ENCODE measurements around the gene SPATA21.
"Not testable (repeated sequence)": the region's sequence is repeated elsewhere in the genome, so short reads cannot be mapped to it uniquely, and the experiment has no call there.

Gene SPATA21, protein sequence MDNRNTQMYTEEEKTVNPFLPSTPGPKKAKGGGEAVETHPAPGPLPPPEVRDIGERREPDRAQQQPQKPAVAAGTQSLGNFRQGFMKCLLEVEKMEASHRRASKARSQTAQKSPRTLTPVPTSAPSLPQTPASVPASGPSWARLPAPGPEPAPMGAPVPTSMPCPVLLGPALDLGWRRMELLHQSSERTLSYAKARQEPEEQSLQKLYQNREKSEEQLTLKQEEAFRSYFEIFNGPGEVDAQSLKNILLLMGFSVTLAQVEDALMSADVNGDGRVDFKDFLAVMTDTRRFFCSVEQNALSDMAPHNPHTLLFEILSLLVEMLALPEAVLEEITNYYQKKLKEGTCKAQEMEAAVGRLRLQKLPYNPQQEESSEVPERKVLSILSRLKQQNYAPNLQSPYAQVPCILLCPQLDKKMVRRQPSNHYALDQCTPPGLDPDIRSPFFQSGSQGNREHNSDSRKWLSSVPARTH

DNA sequence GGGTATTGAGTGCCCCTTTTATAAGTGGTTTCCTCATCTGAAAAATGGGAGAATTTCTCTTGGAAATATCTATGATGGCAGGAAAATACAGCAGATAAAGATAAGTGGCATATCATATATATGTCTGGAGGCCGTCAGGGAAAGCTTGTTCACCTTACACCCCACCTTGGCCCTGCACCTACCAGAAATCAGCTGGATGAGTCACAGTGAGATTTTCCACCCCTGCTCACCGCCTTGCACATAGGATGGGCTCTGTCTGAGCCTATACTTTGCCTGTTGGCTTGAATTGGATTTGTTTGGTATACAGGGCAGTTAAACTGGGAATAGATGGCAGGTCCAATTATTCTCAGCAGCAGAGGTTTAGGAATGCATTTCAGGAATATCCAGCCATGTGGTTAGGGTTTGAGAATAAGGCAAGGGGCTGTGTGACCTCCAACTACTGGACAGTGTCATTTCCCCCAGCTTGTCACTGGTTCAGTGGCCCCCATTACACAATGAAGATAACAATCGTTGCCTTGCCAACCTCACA is at the start of gene SPATA21:
Gene SPATA21, minus strand, starts transcription at position 479 of the 529 bp plus-strand sequence. CDS start 6,053 bp downstream, outside the sequence.
- no peak for DNase-seq (ENCODE audit: low spot score)

DNA sequence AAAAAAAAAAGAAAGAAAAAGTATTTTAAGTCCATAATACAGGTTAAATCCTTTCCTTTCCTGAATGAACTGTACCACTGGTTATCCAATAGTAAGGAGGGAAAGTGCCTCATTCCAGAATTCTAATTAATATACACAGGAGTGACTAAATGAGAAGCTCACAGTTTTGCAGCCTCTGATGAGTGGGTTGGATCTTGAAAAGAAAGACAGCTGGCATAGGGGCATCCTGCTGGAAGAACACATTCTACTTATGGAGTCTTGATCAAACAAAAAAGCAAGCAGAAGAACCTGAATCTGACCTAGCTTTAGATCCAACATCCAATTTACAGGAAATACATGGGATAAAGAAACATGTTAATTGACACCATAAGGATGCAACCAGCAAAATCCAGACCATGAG is 49.8 kb upstream of the SPATA21 start:
- not testable (repeated sequence) for DNase-seq (ENCODE audit: low spot score)

DNA sequence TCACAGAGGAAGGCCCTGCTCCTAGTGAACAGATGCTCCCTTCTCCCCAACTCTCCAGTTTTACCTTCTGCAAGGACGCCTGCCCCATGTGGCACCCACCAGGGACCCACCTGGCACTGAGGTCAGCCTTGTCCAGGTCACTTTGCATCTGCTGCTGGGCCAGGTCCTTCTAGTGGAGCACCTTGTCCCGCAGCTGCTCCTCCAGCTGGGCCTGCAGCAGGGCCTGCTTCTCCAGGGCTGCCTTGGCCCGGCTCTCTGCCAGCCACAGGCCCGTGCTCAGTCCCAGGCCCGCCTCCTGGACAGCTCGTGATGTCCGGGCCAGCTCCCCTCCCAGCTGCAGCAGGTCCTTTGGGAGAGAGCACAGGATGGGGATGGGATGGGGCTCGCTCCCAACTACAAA is 49.1 kb upstream of the SPATA21 start:
- DNase-seq (ENCODE audit: low spot score) = not testable (repeated sequence)

DNA sequence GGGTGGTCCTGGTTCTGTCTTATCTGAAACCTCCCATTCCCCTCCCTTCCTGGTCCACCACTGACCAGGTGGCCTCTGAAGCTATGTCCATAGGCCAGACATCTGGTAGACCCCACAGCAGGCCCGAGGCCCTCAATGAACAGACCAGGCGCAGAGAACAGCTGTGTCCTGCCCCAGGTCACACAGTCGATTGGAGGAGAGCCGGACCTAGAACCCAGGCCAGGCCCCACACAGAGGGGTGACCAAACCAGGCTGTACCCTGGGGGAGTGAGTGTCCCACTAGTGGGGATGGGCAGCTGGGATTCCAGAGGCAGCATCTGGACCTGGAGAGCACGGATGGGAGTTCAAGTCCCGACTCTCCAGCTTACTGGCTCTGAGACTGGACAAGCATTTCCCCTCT is 47.7 kb upstream of the SPATA21 start:
- DNase-seq (ENCODE audit: low spot score) = no peak

DNA sequence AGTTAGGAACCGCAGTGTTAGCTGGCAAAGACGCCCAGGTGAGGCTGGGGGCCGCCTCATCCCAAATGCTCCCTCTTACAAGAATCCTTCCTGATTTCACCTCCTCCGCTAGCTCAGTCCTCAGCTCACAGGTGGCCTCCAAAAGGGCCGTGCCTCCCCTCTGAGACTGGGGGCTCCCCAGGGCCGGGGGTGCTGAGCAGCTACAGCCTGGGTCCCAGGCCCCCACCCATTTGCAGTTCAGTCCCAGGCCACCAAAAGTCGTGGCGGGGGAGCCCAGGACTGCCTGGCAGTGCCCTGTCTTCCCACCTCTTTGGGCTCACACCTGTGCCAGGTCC is 47.2 kb upstream of the SPATA21 start:
- DNase-seq (ENCODE audit: low spot score) = no peak

DNA sequence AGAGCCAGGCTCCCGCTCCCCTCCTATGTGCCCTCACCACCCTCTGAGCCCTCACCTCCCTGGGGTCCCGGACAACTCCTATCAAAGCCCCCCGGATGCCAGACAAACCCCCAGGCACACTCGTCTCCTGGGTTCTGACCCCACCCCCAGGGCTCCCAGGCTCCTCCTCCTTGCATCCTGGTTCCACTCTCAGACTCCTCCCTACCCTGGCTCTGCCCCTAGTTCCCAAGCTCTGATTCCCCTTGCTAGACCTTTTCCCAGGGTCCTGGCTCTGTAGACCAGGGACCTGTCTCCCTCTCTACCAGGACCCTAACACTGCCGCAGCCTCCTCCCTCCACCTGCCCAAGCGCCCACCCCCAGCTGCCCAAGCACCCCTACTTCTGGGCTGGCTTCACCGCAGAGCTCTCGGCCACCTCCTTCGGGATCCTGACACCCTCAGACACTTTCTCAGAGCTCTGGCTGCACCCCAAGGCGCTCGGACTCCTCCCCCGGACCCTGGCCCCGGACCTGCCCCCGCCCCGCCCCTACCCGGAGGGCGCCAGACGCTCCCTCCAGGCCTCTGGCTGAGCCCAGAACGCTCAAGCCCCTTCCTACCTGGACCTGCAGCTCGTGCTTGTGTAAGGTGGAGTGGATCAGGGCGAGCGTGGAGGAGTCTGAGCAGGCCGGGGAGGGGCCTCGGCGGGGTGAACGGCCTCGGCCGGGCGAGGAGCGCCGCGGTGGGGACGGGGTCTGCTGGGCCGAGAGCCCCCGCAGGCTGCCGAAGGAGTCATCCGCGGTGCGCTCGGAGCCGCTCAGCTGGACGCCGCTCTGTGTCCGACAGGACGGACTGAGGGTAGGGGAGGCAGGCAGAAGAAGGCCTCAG is 46.6 kb upstream of the SPATA21 start:
- DNase-seq (ENCODE audit: low spot score) = not testable (repeated sequence)

DNA sequence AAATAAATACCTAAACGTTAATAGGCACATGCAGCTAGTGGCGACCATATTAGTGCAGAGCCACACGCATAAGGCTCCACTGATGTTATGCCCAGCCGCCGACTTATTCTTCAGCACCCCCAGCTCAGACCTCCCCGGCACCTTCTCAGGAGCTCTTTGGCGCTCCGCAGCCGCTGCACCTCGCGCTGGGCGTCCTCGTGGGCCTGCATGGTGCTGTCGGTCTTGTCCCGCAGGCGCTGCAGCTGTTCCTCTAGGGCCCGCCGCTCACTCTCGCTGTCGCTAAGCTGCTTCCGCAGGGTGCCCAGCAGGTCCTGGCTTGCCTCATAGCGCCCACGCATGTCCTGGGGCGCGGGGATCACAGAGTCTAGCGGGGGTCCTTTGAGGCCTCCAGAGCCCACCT is 45.9 kb upstream of the SPATA21 start:
- DNase-seq (ENCODE audit: low spot score) = not testable (repeated sequence)

DNA sequence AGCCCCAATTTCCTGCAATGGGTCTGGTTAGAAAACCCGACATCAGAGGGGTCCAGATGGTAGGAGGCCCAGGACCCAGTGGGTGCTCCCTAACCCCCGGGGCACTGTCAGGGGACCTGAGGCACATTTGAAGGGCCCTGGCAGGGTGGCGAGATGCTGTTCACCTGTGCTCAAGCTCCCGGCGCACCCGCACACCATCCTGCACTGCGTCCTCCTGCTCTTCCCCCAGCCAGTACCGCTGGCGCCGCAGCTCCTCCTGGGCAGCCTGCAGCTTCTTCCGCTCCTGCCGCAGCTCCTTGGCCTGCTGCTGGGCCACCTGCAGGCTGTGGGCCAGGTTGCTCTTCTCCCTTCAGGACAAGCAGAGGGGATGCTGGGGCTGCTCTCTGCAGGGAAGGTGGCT is 40.9 kb upstream of the SPATA21 start:
- DNase-seq (ENCODE audit: low spot score) = no peak

DNA sequence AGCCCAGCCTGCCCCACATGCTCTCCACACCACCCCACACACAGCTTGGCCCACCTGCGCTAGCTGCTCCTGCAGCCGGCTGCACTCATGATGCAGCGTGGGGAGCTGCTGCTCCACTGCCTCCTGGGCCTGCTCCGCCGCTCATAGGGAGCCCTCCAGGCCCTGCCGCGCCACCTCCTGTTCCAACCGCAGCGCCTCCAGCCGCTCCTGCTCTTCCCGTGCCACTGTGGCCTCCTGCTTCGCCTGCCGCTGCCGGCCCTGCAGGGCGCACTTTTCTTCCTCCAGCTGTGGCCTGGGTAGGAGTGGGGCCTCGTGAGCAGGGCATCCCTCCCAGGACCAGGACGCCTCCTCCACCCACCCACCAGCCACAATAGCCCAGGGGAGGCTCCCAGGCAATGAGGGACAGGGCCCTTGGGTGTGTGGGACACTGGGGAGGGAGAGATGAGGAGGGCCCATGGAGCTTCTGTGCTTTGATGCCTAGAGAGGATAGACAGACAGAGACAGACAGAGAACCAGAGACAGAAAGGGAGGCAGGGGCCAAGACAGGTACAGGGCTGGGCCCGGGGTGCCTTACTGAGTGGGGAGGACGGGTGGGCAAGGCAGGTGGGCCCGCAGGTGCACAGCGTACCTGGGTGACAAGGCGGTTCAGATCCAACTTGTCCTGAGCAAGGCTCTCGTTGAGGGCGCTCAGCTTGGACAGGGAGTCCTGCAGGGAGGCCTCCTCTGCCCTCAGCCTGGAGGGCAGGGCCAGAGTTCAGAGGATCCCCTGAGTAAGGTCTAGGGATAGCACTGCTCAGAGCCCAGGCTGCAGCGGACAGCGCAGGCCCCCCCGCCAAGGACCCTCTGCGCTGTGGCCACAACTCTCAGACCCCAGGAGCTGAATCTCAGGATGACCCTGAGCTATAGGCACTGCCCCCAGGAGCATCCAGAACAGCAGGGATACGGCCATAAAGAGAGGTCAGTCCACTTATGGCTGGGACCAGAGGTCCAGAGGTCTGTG is 38.8 kb upstream of the SPATA21 start:
- not testable (repeated sequence) for DNase-seq (ENCODE audit: low spot score)

DNA sequence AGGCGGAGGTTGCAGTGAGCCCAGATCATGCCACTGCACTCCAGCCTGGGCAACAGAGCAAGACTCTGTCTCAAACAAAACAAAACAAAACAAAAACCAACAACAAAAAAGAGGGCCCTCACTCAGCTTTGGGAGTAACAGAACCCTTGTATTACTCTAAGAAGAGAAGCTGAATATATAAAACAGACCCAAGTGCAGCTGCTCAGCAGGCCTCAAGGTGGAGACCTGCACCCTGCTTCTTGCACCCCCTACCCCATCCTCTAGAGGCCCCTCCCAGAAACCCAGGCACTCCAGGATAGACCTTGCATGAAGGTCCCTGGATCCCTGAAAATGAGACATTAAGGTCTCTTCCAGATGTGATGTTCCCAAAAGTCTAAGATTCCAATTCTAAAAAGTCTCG is 37.7 kb upstream of the SPATA21 start:
- not testable (repeated sequence) for DNase-seq (ENCODE audit: low spot score)

DNA sequence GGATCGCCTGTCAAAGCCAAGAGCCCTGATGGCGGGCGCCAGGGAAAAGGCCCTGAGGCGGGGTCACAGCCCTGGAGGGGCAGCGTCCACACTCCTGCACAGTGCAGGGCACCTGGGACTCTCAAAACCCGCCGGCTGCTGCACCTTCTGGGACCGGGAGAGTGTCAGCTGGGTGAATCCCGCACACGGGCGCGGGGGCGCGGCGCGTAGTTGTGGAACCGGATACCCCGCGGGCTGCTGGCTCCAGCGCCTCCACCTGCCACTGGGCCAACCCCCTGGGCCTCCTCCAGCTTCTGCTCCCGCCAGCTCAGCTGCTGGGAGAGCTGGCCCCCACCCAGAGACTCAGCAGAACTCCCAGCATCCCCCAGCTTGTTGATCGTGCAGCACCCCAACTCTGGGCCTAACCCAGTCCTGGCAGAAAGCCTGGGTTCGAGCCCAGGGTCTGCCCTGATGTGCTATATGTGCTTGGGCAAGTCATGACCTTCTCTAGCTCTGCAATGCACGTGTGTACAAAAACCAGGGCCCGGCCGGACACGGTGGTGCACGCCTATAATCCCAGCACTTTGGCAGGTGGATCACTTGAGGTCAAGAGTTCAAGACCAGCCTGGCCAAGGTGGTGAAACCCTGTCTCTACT is 37.1 kb upstream of the SPATA21 start:
- no peak for DNase-seq (ENCODE audit: low spot score)

DNA sequence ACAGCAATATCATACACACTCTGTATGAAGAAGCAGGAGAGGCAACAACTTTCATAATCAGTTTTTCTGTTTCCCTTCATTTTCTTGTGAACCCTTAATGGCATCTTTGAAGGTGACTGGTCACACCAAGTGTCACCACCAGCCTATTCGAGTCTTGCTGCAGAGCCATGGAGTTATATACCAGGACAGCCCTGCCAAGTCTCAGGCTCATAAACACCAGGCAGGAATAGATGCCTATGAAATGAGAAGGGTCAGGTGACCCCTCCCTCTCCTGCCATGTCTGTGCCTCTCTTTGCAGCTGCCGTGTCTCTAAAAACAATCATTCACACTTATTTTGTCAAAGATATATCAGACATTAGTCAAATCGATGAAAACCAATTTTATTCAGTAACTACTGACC is 31.3 kb upstream of the SPATA21 start:
- no peak for DNase-seq (ENCODE audit: low spot score)

DNA sequence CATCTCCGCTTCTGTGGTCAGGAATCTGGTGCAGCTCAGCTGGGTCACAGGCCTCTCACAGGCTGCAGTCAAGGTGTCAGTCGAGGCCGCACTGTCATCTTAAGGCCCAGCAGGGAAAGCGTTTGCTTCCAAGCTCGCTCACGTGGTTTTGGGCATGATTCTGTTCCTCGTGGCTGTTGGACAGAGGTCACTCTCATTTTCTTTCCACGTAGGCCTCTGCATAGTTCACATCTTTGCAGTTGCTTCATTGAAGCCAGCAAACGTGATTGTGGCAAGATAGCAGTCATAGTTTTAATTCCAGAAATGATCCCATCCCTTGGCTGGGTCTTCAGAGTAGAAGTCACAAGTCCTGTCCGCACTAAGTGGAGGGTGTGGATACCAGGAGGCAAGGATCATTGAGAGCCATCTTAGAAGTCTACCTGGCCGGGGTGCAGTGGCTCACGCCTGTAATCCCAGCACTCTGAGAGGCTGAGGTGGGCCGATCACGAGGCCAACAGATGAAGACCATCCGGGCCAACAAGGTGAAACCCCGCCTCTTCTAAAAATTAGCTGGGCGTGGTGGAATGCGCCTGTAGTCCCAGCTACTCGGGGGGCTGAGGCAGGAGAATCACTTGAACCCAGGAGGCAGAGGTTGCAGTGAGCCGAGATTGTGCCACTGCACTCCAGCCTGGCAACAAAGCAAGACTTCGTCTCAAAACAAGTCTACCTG is 27.8 kb upstream of the SPATA21 start:
- DNase-seq (ENCODE audit: low spot score) = no peak

DNA sequence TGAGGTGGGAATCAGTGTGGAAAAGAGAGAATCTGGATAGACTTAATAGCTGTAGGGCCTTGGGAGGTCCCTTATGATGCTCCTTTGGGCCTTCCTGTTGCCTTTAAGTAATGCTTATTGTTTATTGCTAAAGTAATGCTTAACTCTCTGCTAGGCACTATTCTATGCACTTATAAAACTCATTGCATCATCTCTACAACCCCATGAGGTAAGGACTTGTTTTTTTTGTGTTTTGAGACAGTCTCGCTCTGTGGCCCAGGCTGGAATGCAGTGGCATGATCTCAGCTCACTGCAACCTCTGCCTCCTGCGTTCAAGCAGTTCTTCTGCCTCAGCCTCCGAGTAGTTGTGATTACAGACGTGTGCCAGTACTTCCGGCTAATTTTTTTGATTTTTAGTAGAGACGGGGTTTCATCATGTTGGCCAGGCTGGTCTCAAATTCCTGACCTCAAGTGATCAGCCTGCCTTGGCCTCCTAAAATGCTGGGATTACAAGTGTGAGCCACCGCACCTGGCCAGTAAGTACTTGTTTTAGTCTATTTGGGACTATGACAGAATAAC is 25.6 kb upstream of the SPATA21 start:
- DNase-seq (ENCODE audit: low spot score) = no peak

DNA sequence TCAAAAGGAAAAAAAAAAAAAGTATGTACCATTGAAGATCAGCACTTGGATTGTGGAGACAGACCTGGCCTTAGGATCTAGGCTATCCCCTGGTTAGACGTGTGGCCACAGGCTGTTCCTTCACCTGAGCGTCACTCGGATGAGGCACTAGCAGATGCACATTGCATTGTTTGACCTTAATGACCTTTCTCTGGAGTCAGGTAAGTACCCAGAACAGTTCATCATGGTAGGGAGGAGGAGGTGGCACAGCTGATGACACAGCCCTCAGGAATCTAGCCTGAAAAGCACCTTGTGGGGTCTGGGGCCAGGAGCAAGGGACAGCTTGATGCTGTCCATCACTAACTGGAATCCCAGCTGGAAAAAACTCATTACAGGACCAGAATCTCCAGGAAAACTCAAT is 24.5 kb upstream of the SPATA21 start:
- DNase-seq (ENCODE audit: low spot score) = no peak

DNA sequence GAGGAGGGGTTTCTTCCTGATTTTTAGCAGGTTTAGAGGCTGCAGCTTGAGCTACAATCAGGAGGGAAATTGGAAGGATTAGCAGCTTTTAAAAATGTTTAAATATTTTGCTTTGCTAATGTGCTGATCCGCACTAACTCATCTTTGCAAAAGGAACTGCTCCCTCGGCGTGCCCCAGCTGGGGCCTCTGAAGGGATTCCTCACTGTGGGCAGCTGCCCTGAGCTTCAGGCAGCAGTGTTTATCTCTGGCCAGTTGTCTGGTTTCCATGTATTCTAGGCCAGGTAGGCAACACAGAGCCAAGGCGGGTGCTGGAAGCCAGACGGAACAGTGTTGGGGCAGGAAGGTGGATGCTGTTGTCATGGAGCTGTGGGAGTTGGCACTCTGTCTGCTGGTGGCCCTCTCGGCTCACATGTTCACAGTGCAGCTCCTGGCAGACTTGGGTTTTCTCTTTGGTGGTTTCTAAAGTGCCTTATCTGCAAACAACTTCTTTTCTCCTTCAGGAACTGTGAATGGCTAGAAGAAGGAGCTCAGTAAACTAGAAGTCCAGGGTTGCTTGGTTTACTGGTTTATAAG is 22.2 kb upstream of the SPATA21 start:
- DNase-seq (ENCODE audit: low spot score) = no peak

DNA sequence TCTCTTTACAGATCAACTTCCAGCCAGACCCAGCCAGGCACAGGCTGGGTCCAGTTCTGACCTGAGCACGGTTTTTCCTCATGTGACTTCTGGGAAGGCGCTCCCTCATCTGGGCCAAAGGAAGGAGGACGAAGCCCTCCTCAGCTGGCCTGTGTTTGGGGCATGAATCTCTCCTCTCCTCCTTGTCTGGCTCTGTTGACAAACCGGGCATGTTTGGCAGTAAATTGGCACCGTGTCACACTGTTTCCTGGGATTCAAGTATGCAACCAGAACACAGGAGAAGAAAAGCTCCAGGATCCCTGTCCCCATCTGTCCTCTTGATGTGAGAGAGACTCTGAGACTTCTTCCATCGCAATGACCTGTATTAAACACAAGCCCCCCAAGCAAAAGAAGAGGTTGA is 21.6 kb upstream of the SPATA21 start:
- DNase-seq (ENCODE audit: low spot score) = no peak

DNA sequence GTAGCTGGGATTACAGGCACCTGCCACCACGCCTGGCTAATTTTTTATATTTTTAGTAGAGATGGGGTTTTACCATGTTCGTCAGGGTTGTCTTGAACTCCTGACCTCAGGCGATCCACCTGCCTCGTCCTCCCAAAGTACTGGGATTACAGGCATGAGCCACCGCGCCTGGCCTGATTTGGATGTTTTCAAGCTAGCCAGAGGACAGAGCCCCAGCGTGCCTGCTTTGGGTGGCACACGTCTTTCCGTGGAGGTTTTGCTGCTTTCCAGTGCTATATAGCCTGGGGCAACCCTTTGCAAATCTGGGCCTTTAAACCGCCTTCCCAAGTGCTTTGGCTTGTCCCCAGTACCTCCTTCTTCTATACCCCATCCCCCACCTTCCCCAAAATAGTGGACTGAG is 18.9 kb upstream of the SPATA21 start:
- DNase-seq (ENCODE audit: low spot score) = not testable (repeated sequence)

DNA sequence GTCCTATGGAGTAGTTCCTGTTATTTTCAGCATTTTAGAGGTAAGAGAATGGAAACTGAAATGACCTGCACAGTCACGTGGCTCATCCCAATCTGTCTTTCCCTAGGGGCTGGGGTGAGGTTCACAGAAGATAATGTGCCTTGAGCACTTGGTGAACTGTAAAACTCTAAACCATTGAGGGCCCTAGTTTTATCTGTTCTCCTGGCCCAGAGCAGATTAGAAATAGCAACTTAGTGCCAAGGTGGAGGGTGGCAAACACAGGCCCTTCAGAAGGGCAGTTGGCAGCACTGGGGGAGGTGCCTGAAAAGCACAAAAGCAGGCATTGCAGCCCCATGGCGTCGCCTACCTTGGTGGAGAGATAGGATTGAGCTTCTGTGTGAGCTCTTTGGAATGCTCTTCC is 17.7 kb upstream of the SPATA21 start:
- DNase-seq (ENCODE audit: low spot score) = not testable (repeated sequence)

Measured in kidney capillary endothelial cell (primary cell).